ENCODE data around the gene FERD3L.

DNA sequence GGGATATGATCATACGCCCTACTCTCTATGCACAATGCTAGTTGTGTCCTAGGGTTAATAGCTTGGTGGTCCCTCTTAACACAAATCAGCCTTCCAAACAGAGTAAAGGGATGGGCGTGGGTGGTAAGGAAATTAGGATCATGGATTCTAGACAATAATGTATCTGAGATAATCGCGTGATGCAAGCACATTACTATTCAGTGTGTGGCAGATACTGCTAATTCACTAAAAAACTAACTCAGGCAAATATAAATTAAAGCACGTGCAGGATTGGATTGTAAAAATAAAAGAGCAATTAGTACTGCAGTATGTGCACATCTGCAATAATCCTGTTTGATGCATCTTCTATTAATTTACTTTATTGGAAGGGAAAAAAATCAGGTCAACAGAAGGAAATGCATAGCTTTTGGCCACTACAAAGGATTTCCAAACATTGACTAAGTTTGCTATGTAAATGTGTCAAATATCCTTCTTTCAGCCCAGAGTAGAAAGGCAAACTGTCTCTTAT lies 49.8 kb downstream of the FERD3L start:
- no peak for TF ChIP-seq EZH2 (IDR thresholded peaks at IDR 0.05; ENCODE audit: insufficient read depth, poor library complexity, severe bottlenecking)
- no peak for TF ChIP-seq EZH2phosphoT487 (IDR thresholded peaks at IDR 0.05; ENCODE audit: insufficient read depth, low read depth)

All from GM23248 (cell line).